GM19455 (cell line): Measurements from ENCODE around the gene NOP53.
A peak's percentile ranks its signal among the peaks of the same experiment; 100 is the strongest.
"Not testable (repeated sequence)": the region's sequence is repeated elsewhere in the genome, so short reads cannot be mapped to it uniquely, and the experiment has no call there.

Experiments used
- ATAC-seq: cut with Tn5 transposase; IDR thresholded peaks from one replicate; pipeline ENCODE4 v1.9.1; 2021; ENCODE audit not compliant: unreplicated experiment

Gene NOP53

DNA sequence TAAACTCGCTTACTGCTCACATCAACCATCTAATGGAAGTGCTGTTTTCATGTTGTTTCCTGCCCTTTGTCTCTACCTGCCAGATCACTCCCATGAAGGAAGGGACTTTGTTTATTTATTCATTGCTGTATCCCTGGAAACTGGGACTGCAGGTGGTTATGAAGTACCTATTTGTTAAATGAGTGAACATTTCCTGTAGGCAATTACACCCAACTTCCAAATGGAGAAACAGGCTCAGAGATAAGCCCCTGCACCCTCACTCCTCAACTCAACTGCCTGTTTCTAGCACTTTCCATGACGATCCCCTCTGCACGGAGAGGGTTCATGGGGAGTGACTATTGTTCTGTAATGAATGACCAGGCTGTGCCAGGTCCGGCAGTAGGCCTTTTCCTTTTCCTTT lies 31.2 kb downstream of the NOP53 start:
- ATAC-seq: no peak

DNA sequence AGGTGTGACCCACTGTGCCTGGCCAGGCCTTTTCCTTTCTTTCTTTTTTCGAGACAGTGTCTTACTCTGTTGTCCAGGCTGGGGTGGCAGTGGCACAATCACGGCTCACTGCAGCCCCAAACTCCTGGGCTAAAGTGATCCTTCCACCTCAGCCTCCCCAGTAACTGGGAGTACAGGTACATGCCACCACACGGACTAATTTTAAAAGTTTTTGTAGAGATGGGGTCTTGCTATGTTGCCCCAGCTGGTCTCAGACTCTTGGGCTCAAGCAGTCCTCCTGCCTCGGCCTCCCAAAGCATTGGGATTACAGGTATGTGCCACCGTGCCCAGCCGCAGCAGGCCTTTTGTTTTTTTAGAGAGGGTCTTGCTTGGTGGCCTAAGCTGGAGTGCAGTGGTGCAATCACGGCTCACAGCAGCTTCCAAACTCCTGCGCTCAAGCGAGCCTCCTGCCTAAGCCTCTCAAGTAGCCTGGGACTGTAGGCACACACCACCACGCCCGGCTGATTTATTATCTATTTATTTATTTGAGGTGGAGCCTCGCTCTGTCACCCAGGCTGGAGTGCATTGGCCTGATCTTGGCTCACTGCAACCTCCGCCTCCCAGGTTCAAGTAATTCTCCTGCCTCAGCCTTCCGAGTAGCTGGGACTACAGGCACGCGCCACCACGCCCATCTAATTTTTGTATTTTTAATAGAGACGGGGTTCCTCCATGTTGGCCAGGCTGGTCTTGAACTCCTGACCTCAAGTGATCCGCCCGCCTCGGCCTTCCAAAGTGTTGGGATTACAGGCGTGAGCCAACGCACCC lies 32.1 kb downstream of the NOP53 start:
- ATAC-seq: not testable (repeated sequence)

DNA sequence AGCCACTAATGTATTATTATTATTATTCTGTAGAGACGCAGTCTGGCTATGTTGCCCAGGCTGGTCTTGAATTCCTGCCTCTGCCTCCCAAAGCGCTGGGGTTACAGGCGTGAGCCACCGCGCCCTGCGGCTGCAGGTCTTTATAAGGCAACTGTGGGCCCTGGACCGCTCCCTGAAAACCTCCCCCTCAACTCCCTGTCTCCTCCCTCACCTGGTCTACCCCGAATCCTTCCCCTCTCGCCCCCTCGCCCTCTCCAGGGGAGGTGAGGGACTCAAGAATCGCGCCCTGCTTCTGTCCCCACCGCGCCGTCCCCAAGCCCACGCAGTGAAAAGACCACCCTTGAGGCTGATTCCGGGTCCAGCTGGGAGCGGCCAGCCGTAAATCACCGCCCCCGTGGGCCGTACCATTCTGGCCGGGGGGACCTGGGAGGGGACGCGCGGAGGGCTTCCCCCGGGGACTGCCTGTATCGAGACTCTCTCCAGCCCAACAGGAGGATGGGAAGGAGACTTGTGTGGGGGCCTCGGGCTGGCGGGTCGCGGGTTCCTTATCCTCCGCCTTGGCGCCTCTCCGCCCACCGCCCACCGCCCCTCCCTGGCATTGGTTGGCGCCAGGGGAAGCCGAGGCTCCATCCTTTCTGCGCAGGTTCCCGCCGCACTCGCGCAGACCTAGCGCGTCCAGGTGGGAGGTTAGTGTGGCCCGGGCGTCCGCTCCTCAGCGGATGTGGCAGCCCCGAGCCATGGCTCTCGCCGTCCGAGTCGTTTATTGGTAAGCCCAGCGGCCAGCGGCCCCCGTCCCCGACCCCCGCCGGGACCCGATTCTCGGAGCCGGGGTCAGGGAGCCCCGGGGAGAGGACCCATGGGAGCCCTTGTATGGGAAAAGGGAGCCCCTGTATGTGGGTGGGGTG lies 33.0 kb downstream of the NOP53 start, which contains the start of gene SELENOW:
SELENOW (plus strand) TSS at position 655 of the 905 bp plus-strand sequence; CDS start at position 738, 83 bp downstream.
- peak; percentile 78 for ATAC-seq

DNA sequence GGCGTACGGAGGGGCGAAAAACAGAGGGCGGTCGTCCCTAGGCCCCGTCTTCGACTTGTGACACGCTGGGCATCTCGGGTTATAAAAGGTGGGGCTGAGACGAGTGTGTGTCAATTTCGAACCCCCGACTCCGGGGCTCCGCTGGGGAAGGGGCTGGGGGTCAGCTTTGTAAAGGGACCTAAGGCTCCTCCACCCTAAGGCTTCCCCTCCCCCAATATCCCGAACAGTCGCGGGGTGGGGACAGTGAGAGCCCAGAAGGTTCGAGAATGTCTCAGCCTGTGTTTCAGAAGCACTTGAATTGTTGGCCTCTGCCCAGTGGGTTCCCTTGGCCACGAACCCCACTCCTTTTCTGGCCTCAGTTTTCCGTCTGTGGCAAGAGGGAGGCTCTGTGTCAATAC lies 33.6 kb downstream of the NOP53 start:
- ATAC-seq: no peak

DNA sequence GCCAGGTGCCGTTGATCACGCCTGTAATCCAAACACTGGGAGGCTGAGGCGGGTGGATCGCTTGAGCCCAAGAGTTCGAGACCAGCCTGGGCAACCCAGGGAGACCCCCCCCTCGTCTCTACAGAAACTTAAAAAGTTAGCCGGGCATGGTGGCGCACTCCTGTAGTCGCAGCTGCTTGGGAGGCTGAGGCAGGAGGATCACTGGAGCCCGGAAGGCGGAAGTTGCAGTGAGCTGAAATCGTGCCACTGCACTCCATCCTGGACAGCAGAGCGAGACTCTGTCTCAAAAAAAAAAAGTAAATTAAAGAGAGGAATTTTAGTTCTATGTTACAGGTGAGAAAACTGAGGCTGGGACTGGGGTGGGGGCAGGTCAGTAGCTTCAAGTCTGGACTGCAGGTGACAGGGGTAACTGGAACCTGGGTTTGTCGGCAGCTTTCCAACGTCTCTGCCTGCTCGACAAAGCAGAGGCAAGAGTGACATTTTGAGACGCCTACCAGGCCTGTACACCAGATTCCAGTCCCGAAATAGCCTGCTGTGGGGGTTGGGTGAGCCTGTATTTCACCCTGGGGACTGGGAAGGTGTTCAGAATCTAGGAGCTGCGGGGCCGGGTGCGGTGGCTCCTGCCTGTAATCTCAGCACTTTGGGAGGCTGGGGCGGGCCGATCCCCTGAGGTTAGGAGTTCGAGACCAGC lies 34.3 kb downstream of the NOP53 start:
- no peak for ATAC-seq

DNA sequence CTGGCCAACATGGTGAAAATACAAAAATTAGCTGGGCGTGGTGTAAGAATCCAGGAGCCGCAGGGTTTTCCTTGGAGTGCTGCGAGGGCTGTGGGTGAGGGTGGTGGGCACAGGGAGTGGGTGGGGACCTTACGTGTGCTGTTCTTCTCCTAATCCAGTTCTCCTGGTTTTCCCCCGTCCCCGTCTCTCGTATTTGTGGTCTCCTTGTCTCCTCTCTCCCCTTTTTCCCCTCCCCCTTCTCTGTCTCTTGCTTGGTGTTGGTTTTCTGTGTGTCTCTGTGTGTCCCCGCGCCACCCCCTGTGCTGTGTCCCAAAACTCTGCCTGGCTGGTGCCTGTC lies 34.8 kb downstream of the NOP53 start:
- ATAC-seq: no peak

DNA sequence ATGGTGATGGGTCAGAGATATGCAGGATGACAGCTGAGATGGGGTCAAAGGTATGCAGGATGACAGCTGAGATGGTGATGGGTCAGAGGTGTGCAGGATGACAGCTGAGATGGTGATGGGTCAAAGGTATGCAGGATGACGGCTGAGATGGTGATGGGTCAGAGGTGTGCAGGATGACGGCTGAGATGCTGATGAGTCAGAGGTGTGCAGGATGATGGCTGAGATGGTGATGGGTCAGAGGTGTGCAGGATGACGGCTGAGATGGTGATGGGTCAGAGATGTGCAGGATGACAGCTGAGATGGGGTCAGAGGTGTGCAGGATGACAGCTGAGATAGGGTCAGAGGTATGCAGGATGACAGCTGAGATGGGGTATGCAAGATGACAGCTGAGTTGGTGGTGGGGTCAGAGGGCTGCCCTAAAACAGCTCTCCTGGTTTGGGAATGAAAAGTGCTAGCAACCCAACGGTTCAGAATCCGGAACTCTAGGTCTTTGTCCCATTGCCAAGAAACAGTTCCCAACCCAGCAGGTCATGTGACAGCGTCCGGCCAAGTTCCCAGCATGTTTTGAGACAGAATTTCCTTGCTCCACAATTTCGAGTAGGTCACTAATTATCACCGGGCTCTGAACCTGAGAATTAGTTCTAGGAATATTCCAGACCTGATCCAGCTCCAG lies 36.4 kb downstream of the NOP53 start:
- no peak for ATAC-seq

DNA sequence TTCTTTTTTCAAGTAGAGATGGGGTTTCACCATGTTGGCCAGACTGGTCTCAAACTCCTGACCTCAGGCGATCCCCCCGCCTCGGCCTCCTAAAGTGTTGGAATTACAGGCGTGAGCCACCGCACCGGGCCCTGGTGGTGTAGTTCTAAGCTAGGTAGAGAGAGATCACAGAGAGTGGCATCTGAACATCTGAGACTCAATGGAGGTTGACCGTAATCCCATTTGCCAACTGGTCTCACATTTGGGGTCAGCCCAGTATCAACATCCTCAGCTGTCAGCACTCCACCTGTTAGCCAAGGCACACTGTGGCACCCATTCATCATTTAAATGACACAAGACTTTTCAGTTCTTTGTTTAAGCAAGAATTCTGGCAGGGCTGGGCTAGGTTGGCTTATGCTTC lies 41.2 kb downstream of the NOP53 start:
- ATAC-seq: no peak

DNA sequence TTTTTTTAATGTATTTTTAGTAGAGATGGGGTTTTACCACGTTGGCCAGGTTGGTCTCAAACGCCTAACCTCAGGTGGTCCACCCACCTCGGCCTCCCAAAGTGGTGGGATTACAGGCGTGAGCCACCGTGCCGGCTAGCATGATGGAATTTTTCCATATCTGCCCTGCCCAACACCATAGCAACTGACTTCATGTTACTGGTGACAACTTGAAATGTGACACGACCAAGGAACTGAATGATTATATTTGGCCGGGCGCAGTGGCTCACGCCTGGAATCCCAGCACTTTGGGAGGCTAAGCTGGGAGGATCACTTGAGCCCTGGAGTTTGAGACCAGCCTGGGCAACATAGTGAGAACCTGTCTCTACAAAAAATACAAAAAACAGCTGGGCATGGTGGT lies 42.0 kb downstream of the NOP53 start:
- ATAC-seq: not testable (repeated sequence)

DNA sequence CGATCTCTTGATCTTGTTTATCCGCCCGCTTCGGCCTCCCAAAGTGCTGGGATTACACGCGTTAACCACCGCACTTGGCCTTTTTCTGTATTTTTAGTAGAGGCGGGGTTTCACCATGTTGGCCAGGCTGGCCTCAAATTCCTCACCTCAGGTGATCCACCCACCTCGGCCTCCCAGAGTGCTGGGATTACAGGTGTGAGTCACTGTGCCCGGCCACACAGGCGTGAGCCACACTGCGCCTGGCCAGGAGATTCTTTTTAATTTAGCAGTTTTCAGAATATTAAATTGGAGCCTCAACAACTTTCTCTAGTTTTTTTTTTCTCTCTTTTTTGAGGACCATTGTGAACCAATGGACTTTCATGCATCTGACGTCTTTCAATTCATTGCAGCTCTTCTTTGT lies 44.5 kb downstream of the NOP53 start:
- ATAC-seq: not testable (repeated sequence)

DNA sequence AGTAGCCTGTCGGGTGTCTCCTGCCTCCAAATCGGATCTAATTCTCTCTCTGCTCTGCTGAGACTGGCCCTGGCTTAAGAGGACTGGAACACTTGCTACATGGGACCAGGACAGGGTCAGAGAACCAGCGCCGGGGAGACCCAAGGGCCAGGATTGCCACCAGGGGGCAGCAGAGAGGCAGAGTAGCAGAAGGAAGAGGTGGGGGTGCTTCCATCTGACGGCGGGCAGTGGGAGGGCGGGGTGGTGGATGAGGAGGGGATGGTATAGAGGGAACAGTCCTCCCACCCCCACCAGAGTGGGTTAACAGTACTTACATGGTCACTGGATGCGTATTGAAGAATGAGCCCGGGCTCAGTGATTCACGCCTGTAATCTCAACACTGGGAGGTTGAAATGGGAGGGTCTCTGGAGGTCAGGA lies 45.1 kb downstream of the NOP53 start:
- no peak for ATAC-seq

DNA sequence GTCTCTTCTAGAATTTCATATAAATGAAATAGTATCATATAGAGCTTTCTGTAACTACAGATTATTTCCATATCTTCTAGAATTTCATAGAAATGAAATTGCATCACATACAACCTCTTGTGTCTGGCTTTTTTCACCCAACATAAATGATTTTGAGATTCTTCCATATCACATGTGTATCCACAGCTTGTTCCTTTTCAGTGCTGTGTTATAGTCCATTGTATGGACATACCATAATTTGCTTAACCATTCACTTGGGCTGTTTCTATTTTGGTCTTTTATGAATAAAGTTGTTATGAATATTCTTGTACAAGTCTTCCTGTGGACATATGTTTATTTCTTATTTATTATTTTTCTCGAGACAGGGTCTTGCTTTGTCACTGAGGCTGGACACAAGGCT lies 47.3 kb downstream of the NOP53 start:
- no peak for ATAC-seq

DNA sequence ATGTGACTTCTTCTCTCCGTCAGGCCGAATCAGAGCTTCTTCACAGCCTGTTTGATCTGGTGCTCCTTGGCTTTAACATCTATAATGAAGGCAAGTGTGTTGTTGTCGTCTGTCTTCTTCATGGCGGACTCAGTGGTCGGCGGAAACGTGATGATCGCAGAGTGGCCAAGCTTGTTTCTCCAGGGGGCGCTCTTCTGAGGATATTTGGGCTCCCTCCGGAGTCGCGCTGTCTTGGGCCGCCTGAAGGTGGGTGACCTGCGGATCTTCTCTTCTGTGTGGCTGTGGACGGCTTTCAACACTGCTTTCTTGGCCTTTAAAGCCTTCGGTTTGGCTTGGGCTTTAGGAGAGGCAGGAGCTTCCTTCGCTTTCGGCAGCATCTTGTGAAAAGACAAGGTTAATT lies 49.2 kb downstream of the NOP53 start:
- no peak for ATAC-seq

DNA sequence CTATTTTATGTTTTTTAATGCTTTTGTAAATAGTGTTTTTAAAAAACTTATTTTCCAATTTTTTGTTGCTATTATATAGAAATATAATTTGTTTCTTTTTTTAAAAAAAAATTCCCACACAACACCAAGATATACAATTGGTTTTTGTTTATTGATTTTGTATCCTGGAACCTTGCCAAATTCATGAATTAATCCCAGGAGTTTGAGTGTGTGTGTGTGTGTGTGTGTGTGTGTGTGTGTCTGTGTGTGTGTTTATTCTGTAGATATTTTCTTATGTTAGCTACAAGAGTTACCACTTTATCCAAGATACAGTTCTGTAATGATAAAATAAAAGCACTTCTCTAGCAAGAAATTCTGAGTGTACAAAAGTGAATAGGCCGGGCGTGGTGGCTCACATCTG lies 51.4 kb downstream of the NOP53 start:
- no peak for ATAC-seq

DNA sequence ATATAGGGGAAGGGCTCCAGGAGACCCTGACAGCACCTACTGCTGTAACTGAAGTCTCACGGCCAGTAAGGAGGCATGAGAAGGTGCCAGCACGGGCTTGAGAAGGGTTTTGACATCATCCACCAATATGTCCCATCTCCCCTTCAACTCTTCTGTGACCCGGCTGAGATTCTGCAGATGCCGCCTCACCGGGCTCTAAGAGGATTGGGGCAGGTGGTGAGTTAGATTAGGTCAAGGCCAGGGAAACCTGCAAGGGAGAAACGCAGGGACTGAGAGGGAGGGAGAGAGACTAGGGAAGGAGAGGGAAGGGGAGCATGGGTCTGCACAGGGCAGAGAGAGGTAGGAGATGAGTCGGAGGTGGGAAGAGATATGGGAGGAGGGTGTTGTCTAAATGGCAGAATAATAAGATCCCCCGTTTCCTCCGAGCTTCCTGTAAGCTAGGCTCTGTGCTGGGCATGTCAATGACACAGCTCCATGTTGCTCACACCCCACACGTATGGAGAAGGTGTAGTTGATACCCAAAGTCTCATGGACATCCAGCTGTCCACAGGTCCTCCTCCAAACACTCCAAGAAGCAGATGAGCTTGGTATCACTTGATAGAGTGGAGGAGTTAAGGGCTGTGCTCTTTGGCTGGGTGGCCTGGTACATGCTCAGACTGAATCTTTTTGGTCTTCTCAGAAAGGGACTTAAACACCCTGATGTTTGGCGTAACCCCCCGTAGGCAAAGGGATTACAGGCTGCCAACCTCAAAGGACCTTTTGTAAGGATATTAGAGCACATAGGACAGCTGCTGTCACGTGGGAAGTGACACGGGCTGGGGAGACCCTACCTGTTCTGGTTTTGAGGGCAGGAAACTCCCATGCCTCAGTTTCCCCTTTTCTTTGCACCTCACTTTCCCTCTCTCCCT lies 52.9 kb downstream of the NOP53 start:
- ATAC-seq: no peak

DNA sequence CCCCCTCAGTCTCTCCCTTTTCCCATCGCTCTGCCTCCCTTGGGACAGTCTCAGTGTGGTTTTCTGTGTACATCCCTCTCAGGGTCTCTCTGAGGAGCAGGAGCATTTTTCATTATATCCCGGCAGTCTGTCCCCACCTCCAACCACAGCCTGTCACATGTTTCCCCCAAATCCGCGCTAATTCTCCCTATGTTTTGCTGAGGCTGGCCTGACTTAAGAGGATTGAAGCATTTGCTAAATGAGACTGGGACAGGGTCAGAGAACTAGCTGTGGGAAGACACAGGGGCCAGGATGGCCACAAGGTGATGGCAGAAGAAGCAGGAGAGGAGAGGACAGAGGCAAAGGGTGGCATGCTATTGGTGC lies 53.5 kb downstream of the NOP53 start:
- no peak for ATAC-seq

DNA sequence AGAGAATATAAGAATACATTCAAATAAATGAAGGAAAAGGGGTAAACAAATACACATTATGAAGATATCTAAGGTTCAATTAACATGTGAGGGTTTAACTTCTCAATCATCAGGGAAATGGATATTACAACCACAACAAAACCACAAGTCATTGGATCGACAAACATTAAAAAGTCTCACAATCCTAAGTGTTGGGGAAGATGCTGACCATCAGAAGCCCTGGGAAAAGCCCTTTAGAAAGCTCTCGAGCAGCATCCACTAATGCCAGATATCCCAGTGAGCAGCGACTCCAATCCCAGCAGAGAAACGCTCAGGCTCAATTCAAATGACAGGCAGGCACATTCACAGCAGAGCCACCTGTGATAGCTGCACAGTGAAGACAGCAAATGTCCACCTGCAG lies 55.9 kb downstream of the NOP53 start:
- no peak for ATAC-seq

DNA sequence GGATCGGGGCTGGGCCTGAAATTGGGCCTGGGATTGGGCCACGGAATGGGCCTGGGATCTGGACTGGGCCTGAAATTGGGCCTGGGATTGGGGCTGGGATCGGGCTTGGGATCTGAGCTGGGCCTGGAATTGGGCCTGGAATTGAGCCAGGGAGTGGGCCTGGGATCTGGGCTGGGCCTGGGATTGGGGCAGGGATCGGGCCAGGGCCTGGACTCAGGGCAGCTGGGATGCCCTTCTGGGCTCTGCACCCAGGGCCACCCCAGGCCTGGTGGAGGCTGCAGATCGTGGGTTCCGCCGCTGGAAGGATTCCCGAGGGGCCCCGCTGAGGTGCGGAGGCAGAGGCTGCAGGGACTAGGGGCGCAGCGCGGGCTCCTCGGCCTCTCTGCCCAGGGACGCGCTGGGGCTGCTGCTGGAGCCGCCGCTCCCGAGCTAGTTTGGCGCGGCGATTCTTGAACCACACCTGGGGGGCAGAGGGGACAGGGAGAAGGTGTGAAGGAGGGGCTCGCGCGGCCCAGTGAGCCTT lies 57.2 kb downstream of the NOP53 start:
- ATAC-seq: no peak

DNA sequence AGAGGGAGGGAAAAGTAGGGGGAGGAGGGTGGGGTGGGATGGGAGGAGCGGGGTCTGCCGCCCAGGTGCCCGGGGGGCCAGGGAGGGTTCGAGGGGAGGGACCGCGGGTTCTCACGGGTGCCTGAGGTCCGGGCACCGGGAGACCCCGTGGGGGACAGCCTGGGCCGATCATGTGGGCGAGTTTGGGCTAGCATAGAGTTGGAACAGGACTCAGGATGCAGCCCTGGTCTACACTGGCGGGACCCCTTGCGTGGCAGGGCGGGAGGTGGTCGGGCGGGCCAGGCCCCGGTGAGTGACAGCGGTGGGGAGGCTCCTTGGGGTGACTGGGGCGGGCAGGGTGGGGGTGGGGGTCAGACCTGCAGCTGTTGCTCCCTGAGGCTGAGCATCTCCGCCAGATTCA lies 57.8 kb downstream of the NOP53 start:
- ATAC-seq: not testable (repeated sequence)

DNA sequence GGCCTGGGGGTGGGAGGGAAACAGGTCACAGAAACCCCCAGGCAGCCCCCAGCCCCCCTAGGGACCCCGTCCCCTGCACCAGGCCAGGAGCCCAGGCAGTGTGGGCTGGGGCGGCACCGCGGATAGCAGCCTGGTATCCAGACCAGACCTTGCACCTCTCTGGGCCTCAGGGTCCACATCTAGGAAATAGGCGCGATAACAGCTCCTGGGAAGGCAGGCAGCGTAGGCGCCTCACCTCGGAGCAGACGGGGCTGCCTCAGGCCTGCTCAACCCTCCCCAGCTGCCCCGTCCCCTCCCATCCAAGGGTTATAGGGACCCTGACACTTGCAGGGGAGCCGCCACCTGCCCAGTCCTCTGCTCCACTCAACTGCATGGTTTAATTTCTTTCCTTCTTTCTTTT lies 58.3 kb downstream of the NOP53 start:
- not testable (repeated sequence) for ATAC-seq
